ENCODE measurements around the gene BAIAP3.

BAIAP3 gene

DNA sequence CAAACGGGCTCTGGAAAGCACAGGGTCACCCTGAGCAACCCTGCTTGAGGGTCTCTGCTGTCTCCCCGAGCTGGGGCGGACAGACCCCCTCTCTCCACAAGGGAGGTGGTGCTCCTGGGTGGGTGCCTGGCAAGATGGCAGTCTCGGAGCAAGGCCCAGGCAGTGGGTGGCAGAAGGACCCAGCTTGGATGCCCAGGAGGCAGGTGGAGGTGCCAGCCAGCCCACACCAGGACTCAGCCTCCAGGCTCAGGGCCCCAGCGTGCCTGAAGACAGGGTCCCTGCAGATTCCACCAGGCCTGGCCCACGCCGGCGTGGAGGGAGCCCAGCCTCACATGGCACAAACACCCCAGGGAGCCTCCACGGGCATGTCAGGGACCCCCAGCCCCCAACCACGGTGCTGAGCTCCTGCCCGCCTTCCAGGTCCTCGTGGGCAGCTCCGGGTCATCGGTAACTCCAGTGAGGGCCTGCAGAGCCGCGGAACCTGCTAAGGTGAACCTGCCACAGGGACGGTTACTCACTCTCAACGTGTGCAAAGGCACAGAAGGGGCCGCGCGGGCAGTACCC, 60.2 kb downstream of the BAIAP3 start:
- DNase-seq (ENCODE audit: low spot score) = no peak

DNA sequence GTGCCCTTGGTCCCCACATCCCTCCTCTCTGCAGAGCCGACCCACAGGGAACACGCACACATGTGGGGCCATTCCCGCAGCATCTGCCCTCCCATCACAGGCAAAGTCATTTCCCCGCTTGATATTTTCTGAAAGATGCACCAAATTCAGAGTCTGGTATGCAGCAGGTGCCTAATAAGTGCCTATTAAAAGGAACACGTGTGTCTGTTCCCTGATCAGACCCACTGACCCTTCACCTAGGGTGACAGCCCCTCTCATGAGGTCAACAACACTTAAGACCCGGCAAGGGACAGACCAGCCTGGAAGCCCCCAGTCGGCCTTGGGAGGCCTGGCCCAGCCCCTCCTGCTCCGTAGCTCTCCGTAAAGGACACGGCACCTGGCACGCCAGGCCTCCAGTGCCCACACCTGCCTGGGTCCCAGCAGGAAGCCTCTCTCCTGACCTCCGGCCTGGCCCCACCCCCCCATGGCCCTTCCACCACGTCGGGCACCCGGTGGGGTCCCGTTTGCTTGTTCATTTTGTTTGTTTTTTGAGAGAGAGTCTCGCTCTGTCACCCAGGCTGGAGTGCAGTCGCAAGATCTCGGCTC, 61.0 kb downstream of the BAIAP3 start:
- DNase-seq (ENCODE audit: low spot score) = no peak

DNA sequence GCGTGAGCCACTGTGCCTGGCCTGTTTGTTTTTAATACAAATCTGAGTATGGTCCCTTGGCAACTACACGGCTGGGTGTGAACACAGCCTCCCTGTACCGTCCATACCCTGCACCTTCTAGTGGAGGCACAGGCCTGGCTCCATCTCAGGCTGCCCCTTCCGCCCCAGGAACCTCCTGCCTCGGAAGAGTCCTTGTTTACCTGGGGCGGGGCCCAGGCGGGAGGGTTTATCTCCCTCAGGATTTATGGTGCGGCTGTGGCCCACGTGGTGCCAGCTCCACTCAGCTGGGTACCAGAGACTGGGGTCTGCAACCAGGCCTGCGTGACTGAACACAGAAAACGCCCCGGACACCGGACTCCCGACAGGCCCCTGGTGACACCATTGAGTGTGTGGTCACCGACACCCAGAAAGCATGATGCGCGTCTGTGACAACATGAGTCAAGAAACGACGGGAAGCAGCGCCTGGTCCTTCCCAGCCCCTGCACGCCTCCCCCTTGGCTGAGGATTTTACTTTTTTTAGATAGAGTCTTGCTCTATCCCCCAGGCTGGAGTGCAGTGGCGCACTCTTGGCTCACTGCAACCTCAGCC, 62.1 kb downstream of the BAIAP3 start:
- no peak for DNase-seq (ENCODE audit: low spot score)

DNA sequence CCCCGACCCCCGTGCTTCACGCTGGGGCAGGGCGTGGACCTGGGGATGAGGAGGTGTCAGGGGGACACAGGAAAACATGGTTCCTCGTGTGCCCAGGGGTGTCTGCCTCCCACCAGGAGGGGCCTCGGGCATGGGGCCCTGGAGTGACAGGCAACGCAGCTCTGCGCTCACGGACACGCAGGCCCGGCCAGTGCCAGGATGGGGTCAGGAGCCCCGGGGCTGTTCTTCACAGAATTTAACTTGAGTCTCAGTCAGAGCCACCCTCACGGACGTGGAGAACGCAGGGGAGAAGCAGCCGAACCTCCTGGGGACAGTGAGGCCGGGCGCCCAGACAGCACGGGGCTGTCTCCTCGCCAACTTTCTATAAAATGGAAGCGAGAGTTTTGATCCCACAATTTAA, 64.3 kb downstream of the BAIAP3 start:
- DNase-seq (ENCODE audit: low spot score) = no peak

DNA sequence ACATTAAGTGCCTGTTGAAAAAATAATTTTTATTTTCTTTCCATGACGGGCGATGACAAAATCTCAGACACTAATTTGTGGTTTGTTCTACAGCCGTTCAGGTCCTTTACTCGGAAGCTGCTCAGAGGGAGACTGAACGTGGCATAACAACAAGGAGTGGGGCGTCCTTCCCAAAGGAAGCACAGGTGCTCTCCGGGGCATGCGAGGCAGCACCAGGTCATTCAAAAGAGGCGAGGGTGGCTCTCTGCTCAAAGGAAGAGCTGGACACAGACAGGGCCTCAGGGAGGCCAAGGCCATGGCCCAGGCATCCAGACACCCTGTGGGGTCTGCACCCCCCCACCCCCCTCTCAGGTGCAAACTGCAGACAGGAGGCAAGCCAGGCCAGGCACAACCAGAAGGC, 64.9 kb downstream of the BAIAP3 start:
- no peak for DNase-seq (ENCODE audit: low spot score)

Measured in SK-N-DZ (cell line).